SK-N-SH (cell line): Measurements from ENCODE around the gene DGCR8. TPM values are rescaled to one million over a fixed set of nuclear protein-coding genes. Genes with fewer than 3 reads are reported as not detected.

ENCODE experiments used
- CTCF ChIA-PET: fragments of 300-600, 350-600 bp; formaldehyde crosslinking; extraction: SDS; loops from one replicate; lab custom pipeline; 2021; lab: Yijun Ruan, JAX
- POLR2A ChIA-PET: fragments of 350-600 bp; sonication (Branson Sonifier 250); formaldehyde crosslinking; extraction: SDS; loops from one replicate; lab custom pipeline; 2020; ENCODE audit warnings: antibody characterized with exemption, inconsistent platforms; lab: Yijun Ruan, JAX
- DNase-seq: peaks from one replicate; pipeline ENCODE4 v3.0.0; 2012
- H2AFZ ChIP-seq: fragments of 200-600 bp; sonication (generic); 2 replicates; pipeline ENCODE4 v1.8.1; 2016; ENCODE audit warnings: antibody characterized with exemption, mild to moderate bottlenecking, low read depth
- H3F3A ChIP-seq: fragments of 200-600 bp; sonication (generic); replicated peaks from 2 replicates; pipeline ENCODE3; 2016; ENCODE audit warnings: antibody characterized with exemption, mild to moderate bottlenecking; ENCODE audit not compliant: insufficient read depth
- H3K27ac ChIP-seq, 2 experiments: fragments of 200-500 bp in 1 of 2; fragments of 200-600 bp in 1 of 2; sonication (Bioruptor generic) in 1 of 2; sonication (generic), shearing (Covaris generic) in 1 of 2; 2 replicates each; pipeline versions ENCODE4 v1.5.1 to v1.6.1; 2014 to 2016; ENCODE audit warnings: low read depth in 2 of 2, inconsistent platforms in 1 of 2, low read length in 1 of 2, mild to moderate bottlenecking in 1 of 2, mixed read lengths in 1 of 2
- H3K27me3 ChIP-seq: fragments of 200-600 bp; sonication (generic), shearing (Covaris generic); 2 replicates; pipeline ENCODE4 v1.6.1; 2016; ENCODE audit warnings: mixed run types; ENCODE audit not compliant: insufficient read depth
- H3K36me3 ChIP-seq, 2 experiments: fragments of 200-500 bp in 1 of 2; fragments of 200-600 bp in 1 of 2; sonication (Bioruptor generic) in 1 of 2; sonication (generic) in 1 of 2; replicated peaks in 1 of 2; 2 replicates each; pipeline versions ENCODE3 to v1.5.1; 2014 to 2016; ENCODE audit warnings: low read length in 1 of 2, mild to moderate bottlenecking in 1 of 2; ENCODE audit not compliant: insufficient read depth in 2 of 2, control insufficient read depth in 1 of 2
- H3K4me1 ChIP-seq, 2 experiments: fragments of 200-500 bp in 1 of 2; fragments of 200-600 bp in 1 of 2; sonication (Bioruptor generic) in 1 of 2; sonication (generic), shearing (Covaris generic) in 1 of 2; 2 replicates each; pipeline versions ENCODE4 v1.5.1 to v1.6.1; 2014 to 2016; ENCODE audit warnings: low read depth in 1 of 2, low read length in 1 of 2, mixed run types in 1 of 2; ENCODE audit not compliant: insufficient read depth in 2 of 2, control insufficient read depth in 1 of 2
- H3K4me2 ChIP-seq: fragments of 200-600 bp; sonication (generic), shearing (Covaris generic); 2 replicates; pipeline ENCODE4 v1.6.1; 2017; ENCODE audit warnings: mixed run types
- H3K4me3 ChIP-seq, 2 experiments: fragments of 200-500 bp in 1 of 2; fragments of 200-600 bp in 1 of 2; sonication (Bioruptor generic) in 1 of 2; sonication (generic), shearing (Covaris generic) in 1 of 2; 2 replicates each; pipeline versions ENCODE4 v1.5.1 to v1.8.1; 2014 to 2016; ENCODE audit warnings: low read depth in 2 of 2, inconsistent platforms in 1 of 2, low read length in 1 of 2, mild to moderate bottlenecking in 1 of 2, mixed read lengths in 1 of 2, moderate library complexity in 1 of 2
- H3K79me2 ChIP-seq: fragments of 200-600 bp; sonication (generic); 2 replicates; pipeline ENCODE4 v1.8.1; 2017; ENCODE audit warnings: mild to moderate bottlenecking; ENCODE audit not compliant: insufficient read depth
- H3K9ac ChIP-seq: fragments of 200-600 bp; sonication (generic); 2 replicates; pipeline ENCODE4 v1.6.1; 2017; ENCODE audit warnings: mixed run types
- H3K9me2 ChIP-seq: fragments of 200-600 bp; sonication (generic); 2 replicates; pipeline ENCODE4 v1.6.1; 2017; ENCODE audit warnings: mixed run types
- H3K9me3 ChIP-seq: fragments of 200-600 bp; sonication (generic); 2 replicates; pipeline ENCODE4 v1.6.1; 2017; ENCODE audit warnings: mixed run types, mild to moderate bottlenecking, moderate library complexity
- H4K20me1 ChIP-seq: fragments of 200-600 bp; sonication (generic); 2 replicates; pipeline ENCODE4 v1.6.1; 2017; ENCODE audit warnings: mild to moderate bottlenecking, mixed run types; ENCODE audit not compliant: insufficient read depth
- CHD2 ChIP-seq: fragments of 150-350 bp; IDR thresholded peaks from 2 replicates; pipeline ENCODE4 v1.6.1; 2018; ENCODE audit warnings: low read length; ENCODE audit not compliant: partially characterized antibody
- CTCF ChIP-seq: fragments of 200-600 bp; sonication (generic); IDR thresholded peaks from 2 replicates; pipeline ENCODE4 v1.6.1; 2017; ENCODE audit warnings: antibody characterized with exemption, mild to moderate bottlenecking, moderate library complexity
- ELF1 ChIP-seq: IDR thresholded peaks from 2 replicates; pipeline ENCODE4 v1.4.0; 2012
- EZH2phosphoT487 ChIP-seq: fragments of 200-600 bp; sonication (generic); IDR thresholded peaks from 2 replicates; pipeline ENCODE4 v1.6.1; 2017; ENCODE audit warnings: low read depth, mixed run types, mild to moderate bottlenecking, antibody characterized with exemption, moderate library complexity, borderline replicate concordance
- FOSL2 ChIP-seq: IDR thresholded peaks from 2 replicates; pipeline ENCODE4 v1.4.0; 2012; ENCODE audit warnings: low read depth, mild to moderate bottlenecking, moderate library complexity, borderline replicate concordance
- FOXJ3 ChIP-seq: sonication (generic); formaldehyde crosslinking; IDR thresholded peaks from 2 replicates; pipeline ENCODE4 v1.5.1; 2020; ENCODE audit warnings: mild to moderate bottlenecking, missing genetic modification reagents
- FOXM1 ChIP-seq: IDR thresholded peaks from 2 replicates; pipeline ENCODE4 v1.4.0; 2012; ENCODE audit warnings: low read depth, mild to moderate bottlenecking
- GABPA ChIP-seq: IDR thresholded peaks from 2 replicates; pipeline ENCODE4 v1.4.0; 2012; ENCODE audit warnings: low read depth, mild to moderate bottlenecking
- GATA2 ChIP-seq: sonication (generic); formaldehyde crosslinking; IDR thresholded peaks from 2 replicates; pipeline ENCODE4 v1.5.0; 2020; ENCODE audit warnings: mild to moderate bottlenecking, missing genetic modification reagents
- MEF2A ChIP-seq: IDR thresholded peaks from 2 replicates; pipeline ENCODE4 v1.4.0; 2012; ENCODE audit warnings: low read depth, borderline replicate concordance
- NFIC ChIP-seq: IDR thresholded peaks from 2 replicates; pipeline ENCODE4 v1.4.0; 2012; ENCODE audit warnings: borderline replicate concordance
- NRF1 ChIP-seq: IDR thresholded peaks from 2 replicates; pipeline ENCODE4 v1.6.1; 2012; ENCODE audit warnings: low read depth, mild to moderate bottlenecking, low read length
- RAD21 ChIP-seq: IDR thresholded peaks from 2 replicates; pipeline ENCODE4 v1.6.1; 2012; ENCODE audit warnings: mild to moderate bottlenecking, low read length
- RFX5 ChIP-seq: IDR thresholded peaks from 2 replicates; pipeline ENCODE4 v1.6.1; 2012; ENCODE audit warnings: mild to moderate bottlenecking, improper control_type of control experiment, low read length
- RXRA ChIP-seq: IDR thresholded peaks from 2 replicates; pipeline ENCODE4 v1.4.0; 2012; ENCODE audit warnings: low read depth, mild to moderate bottlenecking, borderline replicate concordance
- SIN3A ChIP-seq: IDR thresholded peaks from 2 replicates; pipeline ENCODE4 v1.6.1; 2012; ENCODE audit warnings: low read depth, mild to moderate bottlenecking, low read length, moderate library complexity, borderline replicate concordance
- SMC3 ChIP-seq: IDR thresholded peaks from 2 replicates; pipeline ENCODE4 v1.6.1; 2012; ENCODE audit warnings: low read depth, low read length, improper control_type of control experiment
- TEAD4 ChIP-seq: IDR thresholded peaks from 2 replicates; pipeline ENCODE4 v1.4.0; 2012; ENCODE audit warnings: mild to moderate bottlenecking, borderline replicate concordance; ENCODE audit not compliant: insufficient read depth
- USF2 ChIP-seq: fragments of 150-350 bp; IDR thresholded peaks from 2 replicates; pipeline ENCODE4 v1.6.1; 2017; ENCODE audit warnings: antibody characterized with exemption, low read length, low read depth, borderline replicate concordance
- ZBTB33 ChIP-seq: IDR thresholded peaks from 2 replicates; pipeline ENCODE4 v1.4.0; 2012; ENCODE audit warnings: low read depth, borderline replicate concordance
- WGBS: methylation state at CpG from one replicate; pipeline ENCODE4 v1.1.6; 2017; ENCODE audit warnings: low lambda C conversion rate; 5-methylcytosine and 5-hydroxymethylcytosine counted together
- polyA plus RNA-seq, 3 experiments: library from polyadenylated mRNA; depleted of rRNA; stranded (reverse); fragments of >200 nt; gene quantifications; 2 replicates each; pipeline ENCODE4 v1.2.3, GENCODE V29; 2012

DGCR8 gene
- polyA plus RNA-seq, 1 of the 3 experiments (the other 2 are of a cell fraction) = 26.5 TPM

GRCh38 chr22:20046730-20047129 is 33.3 kb upstream of the DGCR8 start:
- Histone ChIP-seq H3F3A (no peaks in the 10 kb centered on the region), H3K9me3 (no peaks in the 10 kb centered on the region), H3K79me2 (0 out of 2 replicates have a peak, but pooled peaks cover 4% of the 10 kb centered on the region), H2AFZ (no peak overlapping the region), H3K27me3 (no peaks in the 10 kb centered on the region), H3K4me3 (no peak overlapping the region), H3K36me3 (peaks cover 0 to 30% of the 10 kb centered on the region in 2 experiments), H3K9me2 (no peaks in the 10 kb centered on the region), H3K4me2 (no peak overlapping the region), H4K20me1 (no peaks in the 10 kb centered on the region), H3K9ac (no peak overlapping the region), H3K4me1 (no peaks in the 10 kb centered on the region), H3K27ac (no peak overlapping the region)
- POLR2A ChIA-PET = no interaction called here
- DNase-seq = no peak
- 94% methylated on average over 4 of the region's 4 CpGs for WGBS
- TF ChIP-seq CTCF = no peak
- TF ChIP-seq GABPA = no peak
- no peak for TF ChIP-seq EZH2phosphoT487
- TF ChIP-seq CHD2 = no peak
- no peak for TF ChIP-seq RAD21
- TF ChIP-seq FOXM1 = no peak
- no peak for TF ChIP-seq NFIC
- TF ChIP-seq ZBTB33 = no peak
- TF ChIP-seq FOXJ3 (CRISPR knock-in tag) = no peak
- CTCF ChIA-PET = no interaction called here

- no peak overlapping the region for H2AFZ ChIP-seq
- 0 out of 2 replicates have a peak, but pooled peaks cover 4% of the 10 kb centered on the region for H3K79me2 ChIP-seq
- H3F3A ChIP-seq = no peaks in the 10 kb centered on the region
- ChIA-PET CTCF (no interaction called here), POLR2A (no interaction called here)
- TF ChIP-seq SMC3 (no peak), MEF2A (no peak), ELF1 (no peak), SIN3A (no peak), TEAD4 (no peak), RXRA (no peak), NRF1 (no peak), FOXJ3 (CRISPR knock-in tag) (no peak), USF2 (no peak), FOSL2 (no peak), RFX5 (no peak), RAD21 (no peak), GATA2 (CRISPR knock-in tag) (no peak)
- H3K4me2 ChIP-seq = no peak overlapping the region
- no peak overlapping the region for H3K27ac ChIP-seq
- no peaks in the 10 kb centered on the region for H3K9me2 ChIP-seq
- H3K4me3 ChIP-seq = no peak overlapping the region
- no peaks in the 10 kb centered on the region for H3K4me1 ChIP-seq
- H3K9me3 ChIP-seq = no peaks in the 10 kb centered on the region
- no peak for DNase-seq
- H3K36me3 ChIP-seq = peaks cover 4 to 24% of the 10 kb centered on the region in 2 experiments
- H3K9ac ChIP-seq = no peak overlapping the region
- H4K20me1 ChIP-seq = no peaks in the 10 kb centered on the region
- 89% methylated on average over 6 of the region's 6 CpGs for WGBS
- no peaks in the 10 kb centered on the region for H3K27me3 ChIP-seq
These were observed 28.1 kb upstream of the DGCR8 start for GRCh38 chr22:20051927-20052308.
